GM19023 (cell line): ENCODE data around the gene PRPF18.

ENCODE experiments used
- ATAC-seq: cut with Tn5 transposase; IDR thresholded peaks from one replicate; pipeline ENCODE4 v1.9.1; 2021; ENCODE audit warnings: mild to moderate bottlenecking, moderate library complexity; ENCODE audit not compliant: unreplicated experiment

PRPF18 gene

GRCh38 chr10:13665516-13666262 lies 78.9 kb downstream of the PRPF18 start:
- no peak for ATAC-seq

GRCh38 chr10:13668126-13668525 lies 81.4 kb downstream of the PRPF18 start:
- no peak for ATAC-seq

GRCh38 chr10:13669182-13669855 lies 82.6 kb downstream of the PRPF18 start:
- no peak for ATAC-seq

- ATAC-seq: no peak
Observed at GRCh38 chr10:13669901-13670300, 83.1 kb downstream of the PRPF18 start.

GRCh38 chr10:13670311-13670710 lies 83.5 kb downstream of the PRPF18 start:
- no peak for ATAC-seq

- no peak for ATAC-seq
Observed at GRCh38 chr10:13671904-13672303, 85.1 kb downstream of the PRPF18 start.

- no peak for ATAC-seq
Observed at GRCh38 chr10:13672548-13672947, 85.8 kb downstream of the PRPF18 start.

- no peak for ATAC-seq
Observed at GRCh38 chr10:13673156-13673555, 86.4 kb downstream of the PRPF18 start.

GRCh38 chr10:13674645-13675588 lies 88.2 kb downstream of the PRPF18 start:
- no peak for ATAC-seq

- no peak for ATAC-seq
Observed at GRCh38 chr10:13678101-13678843, 91.5 kb downstream of the PRPF18 start.
